Measurements from ENCODE around the gene RAB10. TPM values are rescaled to one million over a fixed set of nuclear protein-coding genes. Genes with fewer than 3 reads are reported as not detected.
"Not testable (repeated sequence)": the region's sequence is repeated elsewhere in the genome, so short reads cannot be mapped to it uniquely, and the experiment has no call there.

The RAB10 gene
- total RNA-seq: 91.9 TPM
- long read RNA-seq, transcript RAB10-201 (6 exons, 3,535 nt): major isoform, 197 of 212 reads
- long read RNA-seq, partial matches to known transcripts: 4 of 212 reads
- long read RNA-seq, other reads (novel, unspliced or antisense): 11 of 212 reads

DNA sequence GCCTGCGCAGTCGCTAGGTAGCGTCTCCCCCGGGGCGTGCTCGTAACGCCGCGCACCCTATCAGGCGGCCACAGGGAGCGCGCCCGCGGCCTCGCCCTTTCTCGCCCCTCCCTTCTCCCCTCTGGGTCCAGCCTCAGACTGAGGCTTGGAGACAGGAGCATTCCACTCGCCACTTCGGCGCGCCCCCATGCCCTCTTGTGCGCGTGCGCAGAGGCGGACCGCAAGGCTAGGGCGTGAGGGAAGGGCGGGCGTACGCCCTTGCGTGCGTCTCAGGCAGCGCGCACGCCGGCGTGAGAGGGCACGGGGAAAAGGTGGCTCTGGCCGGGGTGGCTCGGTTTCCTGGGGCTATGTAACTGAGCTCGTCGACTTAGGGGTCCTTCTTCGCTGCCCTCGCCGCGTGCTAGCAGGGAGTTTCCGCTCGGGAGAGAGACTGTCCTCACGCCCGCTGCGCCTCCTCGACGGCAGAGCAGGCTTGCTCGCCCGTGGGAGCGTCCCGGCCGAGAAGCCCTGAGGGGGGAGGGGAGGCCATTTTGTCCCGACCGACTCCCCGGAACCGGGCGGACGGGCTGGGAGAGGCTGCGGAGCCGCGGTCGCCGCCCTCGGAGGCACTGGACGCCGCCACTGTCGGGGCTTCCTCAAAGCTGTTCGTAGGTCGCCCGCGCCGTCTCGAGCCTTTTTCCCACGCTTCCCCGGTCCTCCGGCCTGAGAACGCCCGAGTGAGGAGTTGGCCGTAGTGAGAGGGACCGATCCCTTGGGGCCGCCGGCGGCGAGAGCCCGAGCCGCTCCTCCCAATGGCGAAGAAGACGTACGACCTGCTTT, at the start of gene RAB10:
RAB10 (plus strand) TSS at position 267 of the 819 bp plus-strand sequence; CDS start at position 792, 525 bp downstream.
- intact Hi-C loops (cut with DNase I): no loop called here
- peak; percentile 96 for ATAC-seq (ENCODE audit: poor library complexity)

DNA sequence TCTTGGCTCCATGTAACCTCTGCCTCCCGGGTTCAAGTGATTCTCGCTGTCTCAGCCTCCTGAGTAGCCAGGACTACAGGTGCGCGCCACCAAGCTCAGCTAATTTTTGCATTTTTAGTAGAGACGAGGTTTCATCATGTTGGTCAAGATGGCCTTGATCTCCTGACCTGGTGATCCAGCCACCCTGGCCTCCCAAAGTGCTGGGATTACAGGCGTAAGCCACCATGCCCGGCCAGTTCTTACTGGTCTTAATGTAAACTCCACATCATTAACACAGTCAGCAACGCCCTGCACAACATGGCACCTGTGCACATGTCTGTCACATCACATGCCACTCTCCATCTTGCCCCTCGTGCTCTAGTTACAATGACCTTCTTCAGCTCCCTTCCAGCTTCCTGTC, 45.8 kb upstream of the RAB10 start:
- ATAC-seq (ENCODE audit: poor library complexity) (no peak), DNase-seq (no peak)
- intact Hi-C loops (cut with DNase I): no loop called here

More for the DNA sequence above, at the start of gene RAB10:
- DNase-seq: peak; percentile 100

DNA sequence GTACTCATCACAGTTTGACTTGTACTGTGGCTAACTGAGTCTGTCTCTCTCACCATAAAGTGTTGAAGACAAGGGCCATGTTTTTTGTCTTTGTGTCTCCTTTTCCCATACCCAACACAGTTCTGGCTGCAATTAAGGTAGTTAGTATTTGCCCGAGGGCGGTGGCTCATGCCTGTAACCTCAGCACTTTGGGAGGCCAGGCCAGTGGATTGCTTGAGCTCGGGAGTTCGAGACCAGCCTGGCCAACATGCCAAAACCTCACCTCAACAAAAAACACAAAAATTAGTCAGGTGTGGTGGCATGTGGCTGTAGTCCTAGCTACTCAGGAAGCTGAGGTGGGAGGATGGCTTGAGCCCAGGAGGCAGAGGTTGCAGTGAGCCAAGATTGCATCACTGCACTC, 44.7 kb upstream of the RAB10 start:
- ATAC-seq (ENCODE audit: poor library complexity) (no peak), DNase-seq (no peak)
- intact Hi-C loops (cut with DNase I): no loop called here

DNA sequence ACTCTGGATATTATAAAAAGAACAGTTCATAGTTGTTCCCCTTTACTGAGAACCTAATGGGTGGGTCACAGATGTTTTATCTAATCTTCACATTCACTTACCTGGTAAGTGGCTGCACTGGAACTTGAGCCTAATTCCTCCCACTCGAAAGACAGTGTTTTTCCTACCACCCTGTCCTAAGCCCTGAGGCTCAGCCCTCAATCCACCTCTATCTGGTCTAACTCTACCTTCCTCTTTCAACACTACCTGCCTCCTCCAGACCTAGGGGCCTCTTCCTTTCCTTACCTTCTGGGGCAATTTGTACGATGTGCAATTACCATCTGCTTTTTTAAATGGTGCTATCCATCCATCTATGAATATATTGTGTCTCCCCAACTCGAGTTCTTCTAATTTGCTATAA, 41.9 kb upstream of the RAB10 start:
- DNase-seq (no peak), ATAC-seq (ENCODE audit: poor library complexity) (peak; percentile 38)
- intact Hi-C loops (cut with DNase I): loop anchor here (1.0 kb wide), 1 partner anchor 153 kb away; no protein-coding TSS in a partner anchor

DNA sequence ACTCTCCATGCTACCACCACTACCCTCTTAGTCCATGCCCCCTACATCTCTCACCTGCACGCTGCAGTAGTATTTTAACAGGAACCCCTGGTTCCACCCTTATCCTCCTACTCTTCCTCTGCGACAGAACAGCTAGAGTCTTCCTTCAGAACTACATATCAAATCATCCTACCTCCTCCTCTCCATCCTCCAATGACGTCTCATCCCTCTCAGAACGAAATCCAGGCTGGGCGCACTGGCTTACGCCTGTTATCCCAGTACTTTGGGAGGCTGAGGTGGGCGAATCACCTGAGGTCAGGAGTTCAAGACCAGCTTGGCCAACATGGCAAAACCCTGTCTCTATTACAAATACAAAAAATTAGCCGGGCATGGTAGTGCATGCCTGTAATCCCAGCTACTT, 41.3 kb upstream of the RAB10 start:
- DNase-seq: no peak
- intact Hi-C loops (cut with DNase I): no loop called here
- ATAC-seq (ENCODE audit: poor library complexity): no peak

DNA sequence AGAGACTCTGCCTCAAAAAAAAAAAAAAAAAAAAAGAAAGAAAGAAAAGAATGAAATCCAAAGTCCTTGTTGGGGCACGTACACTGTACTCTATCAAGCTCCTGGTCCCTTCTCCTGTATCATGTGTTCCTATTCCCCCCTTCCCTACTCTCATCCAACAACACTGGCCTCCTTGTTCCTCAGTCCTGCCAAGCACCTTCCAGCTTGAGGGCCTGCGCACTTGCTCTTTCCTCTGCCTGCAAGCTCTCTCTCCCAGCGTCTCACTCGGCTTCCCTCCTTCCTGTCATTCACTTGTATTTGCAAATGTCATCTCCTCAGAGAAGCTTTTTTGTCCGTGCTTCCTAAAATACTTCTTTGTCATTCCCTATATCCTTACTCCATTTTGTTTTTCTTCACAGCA, 40.8 kb upstream of the RAB10 start:
- intact Hi-C loops (cut with DNase I): no loop called here
- DNase-seq (no peak), ATAC-seq (ENCODE audit: poor library complexity) (no peak)

GRCh38 chr2:25994509-25994908, 39.4 kb upstream of the RAB10 start:
- DNase-seq: no peak
- no peak for ATAC-seq (ENCODE audit: poor library complexity)
- intact Hi-C loops (cut with DNase I): no loop called here

GRCh38 chr2:25996844-25997243, 37.0 kb upstream of the RAB10 start:
- ATAC-seq (ENCODE audit: poor library complexity): no peak
- no peak for DNase-seq
- intact Hi-C loops (cut with DNase I): no loop called here

GRCh38 chr2:25998816-25999383, 35.0 kb upstream of the RAB10 start:
- ATAC-seq (ENCODE audit: poor library complexity); DNase-seq; intact Hi-C loops (cut with DNase I): not testable (repeated sequence)

GRCh38 chr2:25999406-25999805, 34.5 kb upstream of the RAB10 start:
- ATAC-seq (ENCODE audit: poor library complexity); DNase-seq; intact Hi-C loops (cut with DNase I): not testable (repeated sequence)

DNA sequence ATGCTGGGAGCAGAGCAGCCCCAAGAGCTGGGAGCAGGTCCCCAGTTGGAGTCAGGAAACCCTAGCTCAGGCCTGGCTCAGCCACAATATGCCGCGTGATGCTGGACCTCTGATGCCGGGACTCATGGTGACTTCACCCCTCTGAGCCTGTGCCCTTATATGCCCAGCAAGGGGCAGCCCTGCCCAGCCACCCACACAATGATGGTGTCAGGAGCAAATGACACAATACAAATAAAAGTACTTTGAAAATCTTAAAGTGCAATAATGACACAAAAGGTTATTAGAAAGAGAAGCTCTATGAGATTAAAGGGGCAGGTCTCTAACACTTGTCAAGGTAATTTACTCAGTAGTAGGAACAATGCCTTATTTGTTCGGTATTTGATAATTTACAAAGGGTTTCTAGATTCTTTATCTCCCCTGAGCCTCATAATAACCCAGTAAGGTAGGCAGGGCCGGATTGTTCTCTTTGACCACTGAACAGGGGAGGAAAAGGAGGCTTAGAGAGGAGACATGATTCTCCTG, 33.3 kb upstream of the RAB10 start:
- intact Hi-C loops (cut with DNase I): no loop called here
- DNase-seq (no peak), ATAC-seq (ENCODE audit: poor library complexity) (no peak)

DNA sequence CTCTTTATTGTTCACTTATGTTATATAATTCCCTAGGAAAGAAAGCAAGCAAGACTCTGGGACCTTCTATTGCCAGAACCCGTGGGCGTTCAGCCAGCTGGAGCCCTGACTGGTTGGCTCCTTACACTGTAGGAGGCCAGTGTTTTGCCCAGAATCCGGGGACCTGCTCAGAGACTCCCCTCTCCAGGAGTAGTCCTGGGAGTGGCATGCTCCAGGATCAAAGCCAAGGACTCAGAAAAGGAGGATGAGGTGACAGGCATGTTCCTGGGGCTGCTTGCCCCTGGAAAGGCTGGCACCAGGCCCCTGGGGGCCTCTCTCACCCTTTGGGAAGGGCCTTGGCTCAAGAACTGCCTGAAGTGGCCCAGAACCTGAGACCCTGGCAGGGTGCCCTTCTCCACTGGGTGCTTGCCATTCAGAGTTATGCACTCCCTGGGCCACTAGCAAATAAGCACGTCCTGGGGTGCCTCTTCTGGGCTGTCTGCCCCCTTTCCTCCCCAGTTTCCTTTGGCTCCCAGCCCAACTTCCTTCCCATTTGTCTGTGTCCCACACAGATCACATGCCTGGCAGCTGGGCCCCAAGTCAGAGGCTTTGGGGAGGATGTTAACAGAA, 32.0 kb upstream of the RAB10 start:
- DNase-seq (peak; percentile 84), ATAC-seq (ENCODE audit: poor library complexity) (peak; percentile 82)
- intact Hi-C loops (cut with DNase I): no loop called here

DNA sequence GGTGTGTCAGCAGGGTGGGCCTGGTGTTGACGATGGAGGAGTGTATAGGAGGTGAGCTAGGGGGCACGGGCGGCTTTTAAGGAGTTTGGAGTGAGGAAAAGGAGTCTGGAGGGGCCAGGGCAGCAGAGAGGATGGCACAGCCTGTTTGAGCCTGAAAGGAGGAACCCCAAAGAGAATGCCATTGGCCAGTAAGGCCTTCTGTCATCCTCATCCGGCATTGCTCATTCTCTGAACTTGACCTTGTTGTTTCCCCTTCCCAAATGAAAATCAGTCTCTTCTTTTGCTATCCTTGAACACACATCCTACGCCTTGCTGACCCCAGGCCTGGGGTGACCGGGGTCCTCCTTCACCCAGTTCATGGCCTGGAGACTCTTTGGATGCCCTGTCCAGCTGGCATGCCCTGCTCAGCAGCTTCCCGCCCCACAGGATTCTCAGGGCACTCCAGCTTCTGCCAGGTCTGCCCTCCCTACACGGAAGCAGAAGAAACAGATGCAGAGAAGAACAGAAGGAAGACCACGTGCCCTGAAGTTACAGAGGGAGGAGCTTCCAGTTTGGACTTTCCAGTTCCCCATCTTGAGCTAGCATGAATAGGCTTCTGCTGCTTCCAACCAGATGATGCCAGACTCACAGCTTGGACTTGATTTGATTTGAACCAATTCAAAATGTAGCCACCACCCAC, 31.1 kb upstream of the RAB10 start:
- intact Hi-C loops (cut with DNase I): no loop called here
- DNase-seq (no peak), ATAC-seq (ENCODE audit: poor library complexity) (peak; percentile 45)

DNA sequence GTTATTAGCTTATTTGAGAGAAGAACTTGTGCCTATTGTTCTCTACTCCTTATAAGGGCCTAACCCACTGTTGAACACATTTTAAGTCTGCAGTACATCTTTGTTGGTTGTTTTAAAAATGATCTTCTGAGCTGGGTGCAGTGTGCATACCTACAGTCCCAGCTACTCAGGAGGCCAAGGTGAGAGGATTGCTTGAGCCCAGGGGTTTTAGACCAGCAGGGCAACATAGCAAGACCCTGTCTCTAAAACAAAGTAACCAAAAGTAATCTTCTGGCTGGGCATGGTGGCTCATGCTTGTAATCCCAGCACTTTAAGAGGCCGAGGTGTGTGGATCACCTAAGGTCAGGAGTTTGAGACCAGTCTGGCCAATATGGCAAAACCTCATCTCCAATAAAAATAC, 25.8 kb upstream of the RAB10 start:
- DNase-seq: no peak
- no peak for ATAC-seq (ENCODE audit: poor library complexity)
- intact Hi-C loops (cut with DNase I): no loop called here

GRCh38 chr2:26008851-26009566, 24.9 kb upstream of the RAB10 start:
- ATAC-seq (ENCODE audit: poor library complexity) (peak; percentile 73), DNase-seq (peak; percentile 65)
- intact Hi-C loops (cut with DNase I): no loop called here

GRCh38 chr2:26009567-26009963, 24.3 kb upstream of the RAB10 start:
- DNase-seq: no peak
- intact Hi-C loops (cut with DNase I): no loop called here
- no peak for ATAC-seq (ENCODE audit: poor library complexity)

- no peak for DNase-seq
- intact Hi-C loops (cut with DNase I): no loop called here
- no peak for ATAC-seq (ENCODE audit: poor library complexity)
Measured at GRCh38 chr2:26010943-26011342, 22.9 kb upstream of the RAB10 start.

DNA sequence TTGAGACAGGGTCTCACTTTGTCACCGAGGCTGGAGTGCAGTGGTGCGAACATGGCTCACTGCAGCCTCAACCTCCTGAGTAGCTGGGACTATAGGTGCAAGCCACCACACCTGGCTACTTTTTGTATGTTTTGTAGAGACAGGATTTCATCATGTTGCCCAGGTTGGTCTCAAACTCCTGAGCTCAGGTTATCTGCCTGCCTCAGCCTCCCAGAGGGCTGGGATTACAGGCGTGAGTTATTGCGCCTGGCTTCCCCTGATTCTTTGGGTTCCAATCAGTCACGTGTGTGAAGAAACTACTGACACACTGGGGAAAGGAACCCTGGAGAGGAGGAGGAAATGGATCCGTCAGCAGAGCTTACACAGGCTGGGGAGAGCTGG, 22.3 kb upstream of the RAB10 start:
- intact Hi-C loops (cut with DNase I): no loop called here
- peak; percentile 17 for ATAC-seq (ENCODE audit: poor library complexity)
- DNase-seq: no peak

Measured in Right ventricle myocardium superior (tissue), 1 donor.